Suprapubic skin (tissue), 4 donors: ENCODE measurements around the gene ARL14EPL. TPM values are rescaled to one million over a fixed set of nuclear protein-coding genes. Genes with fewer than 3 reads are reported as not detected.

Experiments used
- DNase-seq, 2 donors: peaks; one replicate each; pipeline ENCODE4 v3.0.0-alpha.2; 2019; ENCODE audit warnings: low spot score in 2 of 2
- H3K27ac ChIP-seq: fragments of 200-600 bp; sonication (generic); one replicate; pipeline ENCODE4 v1.5.1; 2019
- H3K27me3 ChIP-seq: fragments of 200-600 bp; sonication (generic); one replicate; pipeline ENCODE4 v1.5.1; 2019
- H3K36me3 ChIP-seq: fragments of 200-600 bp; sonication (generic); one replicate; pipeline ENCODE4 v1.5.1; 2019
- H3K4me1 ChIP-seq: fragments of 200-600 bp; sonication (generic); one replicate; pipeline ENCODE4 v1.5.1; 2019
- H3K4me3 ChIP-seq: fragments of 200-600 bp; sonication (generic); one replicate; pipeline ENCODE4 v1.5.1; 2019; ENCODE audit warnings: mild to moderate bottlenecking
- H3K9me3 ChIP-seq: fragments of 200-600 bp; sonication (generic); one replicate; pipeline ENCODE4 v1.5.1; 2019
- EP300 ChIP-seq: sonication (generic); formaldehyde crosslinking; IDR thresholded peaks from one replicate; pipeline ENCODE4 v1.6.1; 2017; ENCODE audit warnings: antibody characterized with exemption
- POLR2A ChIP-seq, 2 donors: fragments of 450-650 bp; IDR thresholded peaks; one replicate each; pipeline ENCODE4 v1.6.1; 2017; ENCODE audit warnings: antibody characterized with exemption in 2 of 2, mild to moderate bottlenecking in 2 of 2, moderate library complexity in 2 of 2
- POLR2AphosphoS5 ChIP-seq, 3 donors: sonication (generic); formaldehyde crosslinking; IDR thresholded peaks; one replicate each; pipeline ENCODE4 v1.6.1; 2017; ENCODE audit warnings: antibody characterized with exemption in 3 of 3
- WGBS: methylation state at CpG from one replicate; pipeline ENCODE4 v1.1.5; 2018; 5-methylcytosine and 5-hydroxymethylcytosine counted together
- total RNA-seq, 4 donors: library from RNA; depleted of rRNA; stranded (reverse); fragments of >200 nt; gene quantifications; one replicate each; pipeline ENCODE4 v1.1.0, GENCODE V29; 2016
- TF ChIP-seq, protein P1 (sequence below), 2 donors: fragments of 200-600 bp in 1 of 2; fragments of 450-650 bp in 1 of 2; sonication (generic) in 1 of 2; IDR thresholded peaks; one replicate each; pipeline ENCODE4 v1.5.1; 2016 to 2019; ENCODE audit warnings: antibody characterized with exemption in 2 of 2, mild to moderate bottlenecking in 1 of 2, moderate library complexity in 1 of 2

ARL14EPL gene
- total RNA-seq, 4 donors from 2014 or later = not detected

DNA sequence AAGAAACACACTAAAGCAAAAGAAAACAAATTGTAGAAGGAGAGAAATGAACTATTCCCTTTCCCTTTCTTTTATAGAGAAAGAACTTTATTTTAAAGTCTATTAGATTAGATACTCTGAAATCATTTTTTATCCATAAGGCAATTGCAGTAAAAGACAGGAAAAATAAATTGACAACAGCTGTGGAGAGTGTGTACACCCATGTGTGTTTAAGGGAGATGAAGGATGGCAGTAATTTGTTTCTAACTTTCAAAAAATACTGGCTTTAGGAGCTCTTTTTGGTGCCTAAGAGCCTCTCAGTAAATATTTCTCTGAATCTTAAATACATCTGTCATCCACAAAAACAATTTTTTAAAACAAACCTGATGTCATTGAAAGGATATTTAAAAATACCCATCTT, 18.3 kb upstream of the ARL14EPL start:
- Histone ChIP-seq H3K27ac (peak overlapping the region; percentile 52), H3K9me3 (no peaks in the 10 kb centered on the region), H3K27me3 (no peaks in the 10 kb centered on the region), H3K36me3 (no peaks in the 10 kb centered on the region), H3K4me3 (no peak overlapping the region), H3K4me1 (peaks cover 3% of the 10 kb centered on the region)
- no peak for TF ChIP-seq POLR2A (IDR thresholded peaks at IDR 0.05)
- TF ChIP-seq POLR2AphosphoS5 (IDR thresholded peaks at IDR 0.05) = no peak
- no peak for TF ChIP-seq EP300
- TF ChIP-seq, protein P1, sequence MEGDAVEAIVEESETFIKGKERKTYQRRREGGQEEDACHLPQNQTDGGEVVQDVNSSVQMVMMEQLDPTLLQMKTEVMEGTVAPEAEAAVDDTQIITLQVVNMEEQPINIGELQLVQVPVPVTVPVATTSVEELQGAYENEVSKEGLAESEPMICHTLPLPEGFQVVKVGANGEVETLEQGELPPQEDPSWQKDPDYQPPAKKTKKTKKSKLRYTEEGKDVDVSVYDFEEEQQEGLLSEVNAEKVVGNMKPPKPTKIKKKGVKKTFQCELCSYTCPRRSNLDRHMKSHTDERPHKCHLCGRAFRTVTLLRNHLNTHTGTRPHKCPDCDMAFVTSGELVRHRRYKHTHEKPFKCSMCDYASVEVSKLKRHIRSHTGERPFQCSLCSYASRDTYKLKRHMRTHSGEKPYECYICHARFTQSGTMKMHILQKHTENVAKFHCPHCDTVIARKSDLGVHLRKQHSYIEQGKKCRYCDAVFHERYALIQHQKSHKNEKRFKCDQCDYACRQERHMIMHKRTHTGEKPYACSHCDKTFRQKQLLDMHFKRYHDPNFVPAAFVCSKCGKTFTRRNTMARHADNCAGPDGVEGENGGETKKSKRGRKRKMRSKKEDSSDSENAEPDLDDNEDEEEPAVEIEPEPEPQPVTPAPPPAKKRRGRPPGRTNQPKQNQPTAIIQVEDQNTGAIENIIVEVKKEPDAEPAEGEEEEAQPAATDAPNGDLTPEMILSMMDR (IDR thresholded peaks at IDR 0.05) = no peak
- no peak for DNase-seq

DNA sequence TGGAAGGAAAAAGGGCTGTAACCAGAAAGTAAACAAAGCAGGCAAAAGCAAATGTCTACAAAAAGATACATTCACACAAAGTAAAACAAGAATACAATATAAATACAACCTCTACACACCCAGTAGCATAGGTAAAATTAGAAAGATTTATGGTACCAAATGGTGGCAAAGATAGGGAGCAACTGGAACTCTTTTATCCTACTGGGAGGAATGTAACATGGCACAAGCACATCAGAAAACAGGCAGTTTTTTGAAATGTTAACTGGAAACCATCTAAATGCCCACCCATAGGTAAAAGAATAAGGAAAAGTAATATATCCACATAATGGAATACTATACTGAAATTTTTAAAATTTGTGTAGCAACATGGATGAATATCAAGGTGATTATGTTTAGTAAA, 8.7 kb upstream of the ARL14EPL start:
- DNase-seq = no peak
- Histone ChIP-seq H3K36me3 (no peaks in the 10 kb centered on the region), H3K4me1 (no peaks in the 10 kb centered on the region), H3K4me3 (no peak overlapping the region), H3K27me3 (no peaks in the 10 kb centered on the region), H3K9me3 (no peaks in the 10 kb centered on the region), H3K27ac (no peak overlapping the region)
- TF ChIP-seq, protein P1 (IDR thresholded peaks at IDR 0.05) = no peak
- no peak for TF ChIP-seq POLR2AphosphoS5 (IDR thresholded peaks at IDR 0.05)
- no peak for TF ChIP-seq EP300
- no peak for TF ChIP-seq POLR2A (IDR thresholded peaks at IDR 0.05)

- Histone ChIP-seq H3K9me3 (no peaks in the 10 kb centered on the region), H3K36me3 (no peaks in the 10 kb centered on the region), H3K4me3 (no peak overlapping the region), H3K27me3 (no peaks in the 10 kb centered on the region), H3K27ac (no peak overlapping the region), H3K4me1 (no peaks in the 10 kb centered on the region)
- WGBS = 17% methylated on average over 1 of the region's 1 CpG
- TF ChIP-seq, protein P1 (IDR thresholded peaks at IDR 0.05) = no peak
- no peak for TF ChIP-seq EP300
- no peak for TF ChIP-seq POLR2AphosphoS5 (IDR thresholded peaks at IDR 0.05)
- no peak for TF ChIP-seq POLR2A (IDR thresholded peaks at IDR 0.05)
- no peak for DNase-seq
These were observed 6.4 kb upstream of the ARL14EPL start for GRCh38 chr5:116025866-116026265.

DNA sequence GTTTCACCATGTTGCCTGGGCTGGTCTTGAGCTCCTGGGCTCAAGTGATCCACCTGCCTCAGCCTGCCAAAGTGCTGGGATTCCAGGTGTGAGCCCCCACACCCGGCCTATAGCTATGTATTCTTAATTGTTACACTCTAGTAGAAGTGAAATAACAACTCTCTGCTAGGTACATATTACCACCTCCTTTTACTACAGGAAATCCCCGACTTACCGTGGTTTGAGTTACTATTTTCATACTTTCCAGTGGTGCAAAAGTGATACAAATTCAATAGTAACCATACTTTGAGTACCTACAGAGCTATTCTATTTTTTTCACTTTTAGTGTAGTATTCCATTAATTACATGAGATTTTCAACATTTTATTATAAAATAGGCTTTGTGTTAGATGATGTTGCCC, 719 bp downstream of the ARL14EPL start:
- TF ChIP-seq POLR2AphosphoS5 (IDR thresholded peaks at IDR 0.05) = no peak
- TF ChIP-seq EP300 = no peak
- H3K36me3 ChIP-seq = no peaks in the 10 kb centered on the region
- H3K27me3 ChIP-seq = no peaks in the 10 kb centered on the region
- H3K4me1 ChIP-seq = no peaks in the 10 kb centered on the region
- H3K9me3 ChIP-seq = no peaks in the 10 kb centered on the region
- H3K27ac ChIP-seq = no peak overlapping the region
- 90% methylated on average over 3 of the region's 3 CpGs for WGBS
- DNase-seq = no peak
- H3K4me3 ChIP-seq = no peak overlapping the region

GRCh38 chr5:116035123-116035522, 2.9 kb downstream of the ARL14EPL start:
- Histone ChIP-seq H3K27me3 (no peaks in the 10 kb centered on the region), H3K27ac (no peak overlapping the region), H3K36me3 (no peaks in the 10 kb centered on the region), H3K9me3 (no peaks in the 10 kb centered on the region), H3K4me1 (no peaks in the 10 kb centered on the region), H3K4me3 (no peak overlapping the region)
- no peak for DNase-seq
- WGBS = 86% methylated on average over 5 of the region's 5 CpGs
- TF ChIP-seq, protein P1 (IDR thresholded peaks at IDR 0.05) = no peak
- TF ChIP-seq POLR2AphosphoS5 (IDR thresholded peaks at IDR 0.05) = no peak
- TF ChIP-seq EP300 = no peak
- TF ChIP-seq POLR2A (IDR thresholded peaks at IDR 0.05) = no peak

DNA sequence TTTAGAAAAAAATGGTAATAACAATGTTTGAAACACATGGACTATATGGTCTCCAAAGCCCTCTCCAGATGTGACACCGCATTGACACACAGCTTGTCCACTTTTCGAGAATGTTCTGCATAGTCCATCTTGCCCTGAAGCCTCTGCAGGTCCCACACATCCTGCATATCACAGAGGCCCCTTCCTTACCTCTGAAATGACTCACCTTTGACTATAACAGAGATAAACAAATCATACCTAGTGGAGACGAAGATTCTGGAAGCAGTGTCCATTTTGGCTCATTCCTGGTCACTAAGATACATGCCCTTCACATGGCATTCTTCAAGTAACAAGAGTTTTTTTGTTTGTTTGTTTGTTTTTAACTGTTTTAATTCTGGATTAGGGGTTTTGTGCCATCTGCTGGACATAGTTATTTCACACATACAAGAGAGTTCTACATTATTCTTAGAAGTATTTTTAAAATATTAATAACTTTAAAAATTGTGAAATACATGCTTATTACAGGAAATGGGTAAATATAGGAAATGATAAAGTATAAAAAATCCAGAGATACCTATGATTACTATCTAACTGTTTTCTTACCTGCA, 5.1 kb downstream of the ARL14EPL start:
- 56% methylated on average over 3 of the region's 3 CpGs for WGBS
- H3K27me3 ChIP-seq = peaks cover 5% of the 10 kb centered on the region
- TF ChIP-seq, protein P1 (IDR thresholded peaks at IDR 0.05) = no peak
- TF ChIP-seq POLR2AphosphoS5 (IDR thresholded peaks at IDR 0.05) = no peak
- TF ChIP-seq POLR2A (IDR thresholded peaks at IDR 0.05) = no peak
- TF ChIP-seq EP300 = no peak
- no peak overlapping the region for H3K27ac ChIP-seq
- DNase-seq = no peak
- H3K36me3 ChIP-seq = no peaks in the 10 kb centered on the region
- no peak overlapping the region for H3K4me3 ChIP-seq
- H3K4me1 ChIP-seq = no peaks in the 10 kb centered on the region
- H3K9me3 ChIP-seq = no peaks in the 10 kb centered on the region
